GM18951 (cell line): ENCODE measurements around the gene TAS2R20.

Experiments used
- POLR2A ChIP-seq: IDR thresholded peaks from 4 replicates; pipeline ENCODE4 v1.6.1; 2011; ENCODE audit warnings: mild to moderate bottlenecking; ENCODE audit not compliant: insufficient read length, insufficient read depth; ENCODE audit errors: extremely low read depth
- in situ Hi-C: fragments of 300-500 bp; cut with MboI; formaldehyde crosslinking; loops from one replicate; pipeline ENCODE4 v1.12.0; 2022; ENCODE audit warnings: low sequenced_read_pairs, mixed read lengths, inconsistent platforms; ENCODE audit not compliant: unreplicated experiment

The TAS2R20 gene

GRCh38 chr12:10982244-10982643, 15.9 kb downstream of the TAS2R20 start:
- in situ Hi-C loops, result no loop called here
- TF ChIP-seq POLR2A, result no peak

GRCh38 chr12:10974965-10975364, 23.1 kb downstream of the TAS2R20 start:
- no peak for TF ChIP-seq POLR2A
- in situ Hi-C loops, result no loop called here

- in situ Hi-C loops, result no loop called here
- TF ChIP-seq POLR2A, result no peak
Observed at GRCh38 chr12:10968765-10969456, 29.2 kb downstream of the TAS2R20 start.

DNA sequence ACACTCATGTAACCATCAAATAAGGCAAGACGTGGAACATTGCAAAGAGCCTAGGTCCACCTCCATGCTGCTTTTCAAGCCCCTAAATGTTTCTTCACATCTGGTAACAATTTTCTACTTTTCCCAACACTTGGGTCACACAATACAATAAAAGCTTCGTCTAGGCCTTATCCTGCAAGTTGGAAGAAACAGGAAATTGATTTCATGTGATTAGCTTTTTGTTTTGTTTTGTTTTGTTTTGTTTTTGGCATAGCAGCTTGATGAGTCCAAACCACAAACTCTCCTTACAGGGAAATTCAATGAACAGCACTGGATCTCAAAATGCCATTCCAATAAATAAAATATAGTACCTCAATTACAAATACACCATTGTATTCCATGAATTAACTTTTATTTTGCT, 30.7 kb downstream of the TAS2R20 start:
- TF ChIP-seq POLR2A, result no peak
- in situ Hi-C loops, result no loop called here

DNA sequence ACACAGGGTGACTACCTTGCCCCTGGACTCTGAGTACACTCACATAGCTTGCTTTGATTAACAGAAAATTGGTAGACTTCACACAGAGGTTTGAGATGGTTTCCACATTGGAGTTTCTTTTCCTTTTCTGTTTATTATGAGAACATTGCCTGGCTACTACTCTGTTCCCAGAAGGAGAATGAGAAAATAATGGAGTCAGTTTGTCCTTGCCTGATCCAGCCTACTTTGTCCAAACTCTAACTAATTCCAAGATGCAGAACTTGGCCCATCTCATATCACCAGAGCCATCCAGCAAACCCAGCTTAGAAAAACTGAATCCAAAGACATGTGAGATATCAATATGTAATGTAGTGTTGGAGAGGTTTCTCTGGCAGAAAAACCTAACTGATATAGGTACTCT, 31.8 kb downstream of the TAS2R20 start:
- no peak for TF ChIP-seq POLR2A
- in situ Hi-C loops, result no loop called here

DNA sequence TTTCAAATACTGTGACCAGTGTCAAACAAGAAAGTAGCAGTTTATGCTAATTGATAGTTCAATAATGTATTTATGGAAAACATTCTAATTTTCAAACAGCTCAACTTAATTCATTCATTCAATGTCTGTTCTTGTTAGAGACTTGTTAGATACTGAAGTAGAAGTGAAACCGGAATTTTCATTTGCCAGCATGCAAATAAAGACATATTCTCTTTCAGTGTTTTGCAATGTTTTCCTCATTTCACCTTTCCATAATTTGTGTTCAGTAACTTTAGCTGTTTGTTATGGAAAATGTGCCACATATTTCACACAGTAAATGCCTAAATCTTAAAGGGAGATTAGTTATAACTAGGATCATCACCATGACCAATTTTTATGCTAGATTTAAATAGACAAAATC, 32.6 kb downstream of the TAS2R20 start:
- in situ Hi-C loops, result no loop called here
- TF ChIP-seq POLR2A, result no peak

- in situ Hi-C loops, result no loop called here
- TF ChIP-seq POLR2A, result no peak
Observed at GRCh38 chr12:10960211-10960610, 37.9 kb downstream of the TAS2R20 start.

GRCh38 chr12:10959804-10960203, 38.3 kb downstream of the TAS2R20 start:
- TF ChIP-seq POLR2A, result no peak

GRCh38 chr12:10957741-10958140, 40.4 kb downstream of the TAS2R20 start:
- no peak for TF ChIP-seq POLR2A
- in situ Hi-C loops, result no loop called here

More at GRCh38 chr12:10959804-10960203, 38.3 kb downstream of the TAS2R20 start:
- in situ Hi-C loops, result no loop called here

DNA sequence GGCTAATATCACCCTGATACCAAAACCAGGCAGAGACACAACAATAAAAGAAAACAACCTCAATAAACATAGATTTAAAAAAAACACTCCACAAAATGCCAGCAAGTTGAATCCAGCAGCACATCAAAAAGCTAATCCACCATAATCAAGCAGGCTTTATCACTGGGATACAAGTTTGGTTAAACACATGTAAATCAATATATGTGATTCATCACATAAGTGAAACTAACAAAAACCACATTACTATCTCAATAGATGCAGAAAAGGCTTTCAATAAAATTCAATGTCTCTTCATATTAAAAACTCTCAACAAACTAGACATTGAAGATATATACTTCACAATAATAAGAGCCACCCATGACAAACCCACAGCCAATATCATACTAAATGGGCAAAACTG, 42.0 kb downstream of the TAS2R20 start:
- in situ Hi-C loops, result no loop called here
- TF ChIP-seq POLR2A, result no peak

DNA sequence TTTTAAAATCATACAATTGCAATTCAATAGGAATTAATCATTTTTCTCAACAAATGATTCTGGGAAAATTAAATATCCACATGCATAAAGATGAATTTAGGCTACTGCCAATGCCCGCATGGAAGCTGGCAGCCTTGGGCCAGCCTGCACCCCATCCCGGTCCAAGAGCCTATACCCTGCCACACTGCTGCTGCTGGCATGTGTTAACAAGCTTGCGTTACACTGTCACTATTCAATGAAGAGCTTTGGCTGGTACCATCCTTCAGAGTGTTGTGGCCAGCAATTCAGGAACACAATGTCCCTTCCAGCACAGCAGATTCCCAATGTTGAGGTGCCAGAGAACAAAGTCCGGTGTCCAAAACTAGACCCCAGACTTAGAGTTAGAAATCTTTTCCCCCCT, 45.5 kb downstream of the TAS2R20 start:
- in situ Hi-C loops, result no loop called here
- no peak for TF ChIP-seq POLR2A
